Hepatocyte (in vitro differentiated cells): Measurements from ENCODE around the gene UVRAG. TPM values are rescaled to one million over a fixed set of nuclear protein-coding genes. Genes with fewer than 3 reads are reported as not detected.
A peak's percentile ranks its signal among the peaks of the same experiment; 100 is the strongest.
"Not testable (repeated sequence)": the region's sequence is repeated elsewhere in the genome, so short reads cannot be mapped to it uniquely, and the experiment has no call there.

Experiments used
- DNase-seq: peaks from one replicate; pipeline ENCODE4 v3.0.0-alpha.2; 2016; ENCODE audit warnings: low spot score
- H2AFZ ChIP-seq: fragments of 200-600 bp; sonication (generic); 2 replicates; pipeline ENCODE4 v1.6.0; 2016; ENCODE audit warnings: antibody characterized with exemption, mild to moderate bottlenecking
- H3K27ac ChIP-seq: fragments of 200-600 bp; sonication (generic); 2 replicates; pipeline ENCODE4 v1.5.1; 2016; ENCODE audit warnings: mild to moderate bottlenecking
- H3K27me3 ChIP-seq: fragments of 200-600 bp; sonication (generic); 2 replicates; pipeline ENCODE4 v1.6.1; 2016
- H3K36me3 ChIP-seq: fragments of 200-600 bp; sonication (generic); replicated peaks from 2 replicates; pipeline ENCODE4 v1.5.1; 2016; ENCODE audit warnings: low read depth; ENCODE audit not compliant: insufficient read depth
- H3K4me1 ChIP-seq: fragments of 200-600 bp; sonication (generic); 2 replicates; pipeline ENCODE4 v1.5.1; 2016; ENCODE audit warnings: mild to moderate bottlenecking, moderate library complexity; ENCODE audit not compliant: insufficient read depth
- H3K4me2 ChIP-seq: fragments of 200-600 bp; sonication (generic); 2 replicates; pipeline ENCODE4 v1.6.0; 2016
- H3K4me3 ChIP-seq: fragments of 200-600 bp; sonication (generic); 2 replicates; pipeline ENCODE4 v1.5.1; 2016; ENCODE audit warnings: mild to moderate bottlenecking
- H3K79me2 ChIP-seq: fragments of 200-600 bp; sonication (generic); 2 replicates; pipeline ENCODE4 v1.6.0; 2017; ENCODE audit warnings: mild to moderate bottlenecking
- H3K9me2 ChIP-seq: fragments of 200-600 bp; sonication (generic); replicated peaks from 2 replicates; pipeline ENCODE4 v1.6.0; 2017; ENCODE audit warnings: mild to moderate bottlenecking; ENCODE audit not compliant: insufficient read depth
- H3K9me3 ChIP-seq: fragments of 200-600 bp; sonication (generic); 2 replicates; pipeline ENCODE4 v1.5.1; 2016; ENCODE audit warnings: low read depth, mild to moderate bottlenecking
- H4K20me1 ChIP-seq: fragments of 200-600 bp; sonication (generic); 2 replicates; pipeline ENCODE4 v1.6.0; 2016; ENCODE audit warnings: mild to moderate bottlenecking; ENCODE audit not compliant: insufficient read depth, poor library complexity, severe bottlenecking
- EZH2 ChIP-seq: fragments of 200-600 bp; sonication (generic); IDR thresholded peaks from 2 replicates; pipeline ENCODE4 v1.6.1; 2016; ENCODE audit warnings: antibody characterized with exemption, mild to moderate bottlenecking, borderline replicate concordance
- EZH2phosphoT487 ChIP-seq: fragments of 200-600 bp; sonication (generic); IDR thresholded peaks from one replicate; pipeline ENCODE4 v1.6.1; 2018; ENCODE audit warnings: antibody characterized with exemption, mild to moderate bottlenecking, low read depth, moderate library complexity; ENCODE audit not compliant: unreplicated experiment, severe bottlenecking
- WGBS: methylation state at CpG from one replicate; pipeline ENCODE4 v1.1.6; 2016; ENCODE audit warnings: low lambda C conversion rate; ENCODE audit errors: missing lambda C conversion rate; 5-methylcytosine and 5-hydroxymethylcytosine counted together
- polyA plus RNA-seq: library from polyadenylated mRNA; unstranded; fragments of >200 nt; fragmentation: Nextera tagmentation; extraction: Ambion mirVana; gene quantifications from 2 replicates; pipeline ENCODE4 v1.2.1, GENCODE V29; 2016
- total RNA-seq: library from RNA; depleted of rRNA; stranded (reverse); fragments of >200 nt; gene quantifications from 2 replicates; pipeline ENCODE4 v1.2.3, GENCODE V29; 2014
- TF ChIP-seq, protein P1 (sequence below): fragments of 200-600 bp; sonication (generic); IDR thresholded peaks from 2 replicates; pipeline ENCODE4 v1.5.1; 2016; ENCODE audit warnings: antibody characterized with exemption, mild to moderate bottlenecking; ENCODE audit not compliant: poor library complexity

The UVRAG gene
- total and polyA plus RNA-seq, 2 experiments from 2014 or later = 15.3 to 36.5 TPM

DNA sequence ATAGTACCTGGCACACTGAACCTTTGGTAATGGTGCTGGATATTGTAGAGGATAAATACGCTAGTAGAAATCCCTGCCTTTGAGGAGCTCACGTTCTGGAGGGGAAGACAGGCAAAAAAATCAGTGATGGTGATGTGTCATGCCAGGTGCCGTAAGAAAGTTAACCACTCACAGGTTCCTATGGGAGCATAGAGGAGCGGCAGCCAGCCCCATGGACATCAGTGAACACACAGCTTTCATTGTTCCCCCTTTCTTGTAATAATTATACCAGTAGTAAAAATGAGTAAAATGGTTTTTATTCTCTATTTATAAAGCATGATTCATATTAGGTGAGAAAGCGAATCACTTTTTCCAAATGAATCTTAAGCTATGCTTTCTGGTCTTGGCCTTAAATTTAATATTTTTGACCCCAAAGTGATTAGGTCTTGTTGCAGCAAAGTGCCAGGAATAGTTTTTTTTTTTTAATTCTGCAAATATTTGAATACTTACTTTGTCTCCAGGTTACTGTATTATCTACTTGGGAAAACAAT lies 57.9 kb downstream of the UVRAG start:
- no peaks in the 10 kb centered on the region for H4K20me1 ChIP-seq
- no peaks in the 10 kb centered on the region for H3K9me3 ChIP-seq
- no peak for DNase-seq
- no peak overlapping the region for H3K27ac ChIP-seq
- TF ChIP-seq, protein P1, sequence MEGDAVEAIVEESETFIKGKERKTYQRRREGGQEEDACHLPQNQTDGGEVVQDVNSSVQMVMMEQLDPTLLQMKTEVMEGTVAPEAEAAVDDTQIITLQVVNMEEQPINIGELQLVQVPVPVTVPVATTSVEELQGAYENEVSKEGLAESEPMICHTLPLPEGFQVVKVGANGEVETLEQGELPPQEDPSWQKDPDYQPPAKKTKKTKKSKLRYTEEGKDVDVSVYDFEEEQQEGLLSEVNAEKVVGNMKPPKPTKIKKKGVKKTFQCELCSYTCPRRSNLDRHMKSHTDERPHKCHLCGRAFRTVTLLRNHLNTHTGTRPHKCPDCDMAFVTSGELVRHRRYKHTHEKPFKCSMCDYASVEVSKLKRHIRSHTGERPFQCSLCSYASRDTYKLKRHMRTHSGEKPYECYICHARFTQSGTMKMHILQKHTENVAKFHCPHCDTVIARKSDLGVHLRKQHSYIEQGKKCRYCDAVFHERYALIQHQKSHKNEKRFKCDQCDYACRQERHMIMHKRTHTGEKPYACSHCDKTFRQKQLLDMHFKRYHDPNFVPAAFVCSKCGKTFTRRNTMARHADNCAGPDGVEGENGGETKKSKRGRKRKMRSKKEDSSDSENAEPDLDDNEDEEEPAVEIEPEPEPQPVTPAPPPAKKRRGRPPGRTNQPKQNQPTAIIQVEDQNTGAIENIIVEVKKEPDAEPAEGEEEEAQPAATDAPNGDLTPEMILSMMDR = no peak
- TF ChIP-seq EZH2 (no peak), EZH2phosphoT487 (no peak)
- no peaks in the 10 kb centered on the region for H3K27me3 ChIP-seq
- no peaks in the 10 kb centered on the region for H3K9me2 ChIP-seq
- H3K4me2 ChIP-seq = peak overlapping the region; percentile 32
- no peak overlapping the region for H3K4me3 ChIP-seq
- WGBS = 71% methylated on average over 5 of the region's 5 CpGs
- H3K79me2 ChIP-seq = peaks cover 23% of the 10 kb centered on the region
- peaks cover 17% of the 10 kb centered on the region for H3K4me1 ChIP-seq
- H2AFZ ChIP-seq = no peak overlapping the region
- no peaks in the 10 kb centered on the region for H3K36me3 ChIP-seq

- Histone ChIP-seq H3K4me3 (no peak overlapping the region), H3K36me3 (no peaks in the 10 kb centered on the region), H4K20me1 (no peaks in the 10 kb centered on the region), H3K4me2 (peak overlapping the region; percentile 32), H2AFZ (no peak overlapping the region), H3K27me3 (no peaks in the 10 kb centered on the region), H3K79me2 (peaks cover 23% of the 10 kb centered on the region), H3K9me2 (no peaks in the 10 kb centered on the region), H3K27ac (peak overlapping the region; percentile 7), H3K9me3 (no peaks in the 10 kb centered on the region), H3K4me1 (peaks cover 13% of the 10 kb centered on the region)
- TF ChIP-seq, protein P1 = no peak
- TF ChIP-seq EZH2 = no peak
- no peak for TF ChIP-seq EZH2phosphoT487
- 55% methylated on average over 8 of the region's 8 CpGs for WGBS
- no peak for DNase-seq
Observed at GRCh38 chr11:75873417-75874221, 58.6 kb downstream of the UVRAG start.

GRCh38 chr11:75874684-75875341 lies 59.8 kb downstream of the UVRAG start:
- DNase-seq = no peak
- H3K79me2 ChIP-seq = peaks cover 23% of the 10 kb centered on the region
- H4K20me1 ChIP-seq = no peaks in the 10 kb centered on the region
- no peak overlapping the region for H3K27ac ChIP-seq
- peaks cover 3% of the 10 kb centered on the region for H3K4me1 ChIP-seq
- H3K36me3 ChIP-seq = no peaks in the 10 kb centered on the region
- H3K27me3 ChIP-seq = no peaks in the 10 kb centered on the region
- no peak overlapping the region for H2AFZ ChIP-seq
- TF ChIP-seq EZH2phosphoT487 (no peak), EZH2 (no peak)
- TF ChIP-seq, protein P1 = no peak
- no peaks in the 10 kb centered on the region for H3K9me3 ChIP-seq
- 79% methylated on average over 5 of the region's 5 CpGs for WGBS
- H3K4me3 ChIP-seq = no peak overlapping the region
- no peaks in the 10 kb centered on the region for H3K9me2 ChIP-seq
- H3K4me2 ChIP-seq = no peak overlapping the region

- not testable (repeated sequence) for H3K27me3 ChIP-seq, H3K36me3 ChIP-seq, DNase-seq, H3K4me1 ChIP-seq, H3K4me2 ChIP-seq, H3K9me2 ChIP-seq, H3K4me3 ChIP-seq, H2AFZ ChIP-seq, H3K9me3 ChIP-seq, H3K27ac ChIP-seq, H4K20me1 ChIP-seq
- 100% methylated on average over 1 of the region's 27 CpGs for WGBS
- H3K79me2 ChIP-seq = peaks cover 17% of the 10 kb centered on the region
Observed at GRCh38 chr11:75877327-75877726, 62.3 kb downstream of the UVRAG start.

DNA sequence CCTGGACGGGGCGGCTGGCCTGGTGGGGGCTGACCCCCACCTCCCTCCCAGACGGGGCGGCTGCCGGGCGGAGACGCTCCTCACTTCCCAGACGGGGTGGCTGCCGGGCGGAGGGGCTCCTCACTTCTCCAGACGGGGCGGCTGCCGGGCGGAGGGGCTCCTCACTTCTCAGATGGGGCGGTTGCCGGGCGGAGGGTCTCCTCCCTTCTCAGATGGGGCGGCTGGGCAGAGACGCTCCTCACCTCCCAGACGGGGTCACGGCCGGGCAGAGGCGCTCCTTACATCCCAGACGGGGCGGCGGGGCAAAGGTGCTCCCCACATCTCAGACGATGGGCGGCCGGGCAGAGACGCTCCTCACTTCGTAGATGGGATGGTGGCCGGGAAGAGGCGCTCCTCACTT lies 62.9 kb downstream of the UVRAG start:
- H3K4me2 ChIP-seq, H4K20me1 ChIP-seq, H3K27ac ChIP-seq, H3K27me3 ChIP-seq, H2AFZ ChIP-seq, DNase-seq, H3K36me3 ChIP-seq, H3K9me2 ChIP-seq, H3K4me3 ChIP-seq, H3K4me1 ChIP-seq, H3K9me3 ChIP-seq: not testable (repeated sequence)
- WGBS = 100% methylated on average over 7 of the region's 33 CpGs
- H3K79me2 ChIP-seq = peaks cover 17% of the 10 kb centered on the region
